ENCODE results near the gene LONRF3.

DNA sequence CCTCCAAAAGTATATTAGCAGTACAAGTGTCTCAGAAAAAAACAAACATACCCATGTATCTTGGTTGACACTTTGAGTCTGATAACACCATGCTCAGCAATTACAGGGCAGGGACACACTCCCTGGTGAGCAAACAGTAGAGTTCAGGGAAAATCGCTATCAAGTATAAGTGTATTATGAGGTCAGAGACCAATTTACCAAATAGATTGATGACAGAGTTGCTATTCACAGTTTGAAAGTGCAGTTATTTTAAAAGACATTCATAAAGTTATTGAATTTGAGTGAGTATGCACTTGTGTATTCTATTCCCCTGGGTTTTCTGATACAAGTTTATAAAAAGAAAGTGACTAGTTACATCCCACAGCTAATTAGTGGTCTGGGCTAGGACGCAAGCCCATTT lies 10.2 kb upstream of the LONRF3 start:
- TF ChIP-seq, protein P1, sequence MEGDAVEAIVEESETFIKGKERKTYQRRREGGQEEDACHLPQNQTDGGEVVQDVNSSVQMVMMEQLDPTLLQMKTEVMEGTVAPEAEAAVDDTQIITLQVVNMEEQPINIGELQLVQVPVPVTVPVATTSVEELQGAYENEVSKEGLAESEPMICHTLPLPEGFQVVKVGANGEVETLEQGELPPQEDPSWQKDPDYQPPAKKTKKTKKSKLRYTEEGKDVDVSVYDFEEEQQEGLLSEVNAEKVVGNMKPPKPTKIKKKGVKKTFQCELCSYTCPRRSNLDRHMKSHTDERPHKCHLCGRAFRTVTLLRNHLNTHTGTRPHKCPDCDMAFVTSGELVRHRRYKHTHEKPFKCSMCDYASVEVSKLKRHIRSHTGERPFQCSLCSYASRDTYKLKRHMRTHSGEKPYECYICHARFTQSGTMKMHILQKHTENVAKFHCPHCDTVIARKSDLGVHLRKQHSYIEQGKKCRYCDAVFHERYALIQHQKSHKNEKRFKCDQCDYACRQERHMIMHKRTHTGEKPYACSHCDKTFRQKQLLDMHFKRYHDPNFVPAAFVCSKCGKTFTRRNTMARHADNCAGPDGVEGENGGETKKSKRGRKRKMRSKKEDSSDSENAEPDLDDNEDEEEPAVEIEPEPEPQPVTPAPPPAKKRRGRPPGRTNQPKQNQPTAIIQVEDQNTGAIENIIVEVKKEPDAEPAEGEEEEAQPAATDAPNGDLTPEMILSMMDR (IDR thresholded peaks at IDR 0.05): no peak
- TF ChIP-seq EZH2 (IDR thresholded peaks at IDR 0.05; ENCODE audit: borderline replicate concordance, insufficient read depth, low read depth, low read length, poor library complexity, severe bottlenecking): no peak
